AG08395 (cell line): ENCODE data around the gene EXOSC6.
A peak's percentile ranks its signal among the peaks of the same experiment; 100 is the strongest.
"Not testable (repeated sequence)": the region's sequence is repeated elsewhere in the genome, so short reads cannot be mapped to it uniquely, and the experiment has no call there.

Experiments used
- DNase-seq: peaks from one replicate; pipeline ENCODE4 v3.0.0; 2012; ENCODE audit warnings: mixed read lengths, low spot score

The EXOSC6 gene

GRCh38 chr16:70251629-70252354 is at the start of gene EXOSC6:
TSS of gene EXOSC6 (minus strand) at chr16:70251940. CDS start at chr16:70251900, 40 bp downstream.
- peak; percentile 96 for DNase-seq

- no peak for DNase-seq
Observed at GRCh38 chr16:70301121-70301520, 49.4 kb upstream of the EXOSC6 start.

DNA sequence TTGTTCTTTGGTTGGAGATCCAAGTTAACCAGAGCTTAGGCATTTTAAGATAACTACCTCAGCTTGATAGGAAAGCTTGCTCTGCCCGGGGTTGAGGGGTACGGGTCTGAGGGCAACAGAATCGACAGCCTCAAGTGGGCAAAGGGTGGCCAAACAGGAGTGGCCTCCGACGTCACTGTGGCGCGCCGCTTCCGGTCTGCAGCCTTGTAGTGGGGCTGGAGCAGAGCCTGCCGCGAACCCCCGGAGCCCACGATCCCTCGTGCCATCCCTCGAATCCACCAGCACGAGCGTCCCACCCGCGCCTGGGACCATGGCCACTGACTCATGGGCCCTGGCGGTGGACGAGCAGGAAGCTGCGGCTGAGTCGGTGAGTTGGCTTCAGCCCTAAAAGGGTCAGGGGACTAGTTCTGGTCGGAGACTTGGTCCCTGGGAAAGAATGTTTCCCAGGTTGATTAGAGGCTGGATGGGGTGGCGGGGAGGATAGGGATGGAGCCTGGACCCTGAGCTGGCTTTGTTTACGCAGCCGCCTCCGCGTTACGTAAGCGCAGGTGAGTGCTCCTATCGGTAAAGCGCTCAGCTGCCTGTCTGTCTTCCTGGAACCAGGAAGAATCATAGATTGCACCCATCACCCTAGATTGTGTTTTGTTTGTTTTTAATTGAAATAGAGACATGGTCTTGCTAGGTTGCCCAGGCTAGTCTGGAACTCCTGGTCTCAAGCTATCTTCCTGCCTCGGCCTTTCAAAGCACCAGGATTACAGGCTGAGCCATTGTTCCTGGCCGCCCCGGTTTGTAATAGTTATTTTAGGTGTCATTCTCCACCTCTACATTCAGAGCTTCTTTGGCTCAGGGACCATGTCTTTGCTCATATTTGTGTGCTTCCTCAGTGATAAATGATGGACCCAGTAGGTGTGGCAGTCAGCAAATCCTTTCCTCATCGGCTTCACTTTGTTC is 47.5 kb upstream of the EXOSC6 start, which contains the start of gene DDX19B:
Gene DDX19B (plus strand): TSS at position 199 of the 951 bp plus-strand sequence. CDS start 112 bp downstream, at position 311.
- DNase-seq = peak; percentile 83

DNA sequence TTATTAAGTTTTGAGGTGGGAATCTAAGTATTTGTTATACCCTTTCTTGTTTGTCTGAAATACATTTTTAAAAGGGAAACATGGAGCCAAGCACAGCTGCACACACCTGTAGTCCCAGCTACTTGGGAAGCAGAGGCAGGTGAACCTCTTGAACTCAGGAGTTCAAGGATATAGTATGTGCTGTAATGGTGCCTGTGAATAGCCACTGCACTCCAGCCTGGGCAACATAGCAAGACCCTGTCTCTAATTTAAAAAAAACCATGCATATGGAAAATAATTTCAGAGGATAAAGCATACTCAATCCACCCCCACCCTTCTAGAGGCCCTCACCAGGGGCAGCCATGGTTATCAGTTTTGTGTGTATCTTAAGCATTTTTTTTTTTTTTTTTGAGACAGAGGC is 43.9 kb upstream of the EXOSC6 start:
- no peak for DNase-seq

- DNase-seq = no peak
Observed at GRCh38 chr16:70294385-70295025, 42.8 kb upstream of the EXOSC6 start.

GRCh38 chr16:70292148-70292547 is 40.4 kb upstream of the EXOSC6 start:
- not testable (repeated sequence) for DNase-seq

DNA sequence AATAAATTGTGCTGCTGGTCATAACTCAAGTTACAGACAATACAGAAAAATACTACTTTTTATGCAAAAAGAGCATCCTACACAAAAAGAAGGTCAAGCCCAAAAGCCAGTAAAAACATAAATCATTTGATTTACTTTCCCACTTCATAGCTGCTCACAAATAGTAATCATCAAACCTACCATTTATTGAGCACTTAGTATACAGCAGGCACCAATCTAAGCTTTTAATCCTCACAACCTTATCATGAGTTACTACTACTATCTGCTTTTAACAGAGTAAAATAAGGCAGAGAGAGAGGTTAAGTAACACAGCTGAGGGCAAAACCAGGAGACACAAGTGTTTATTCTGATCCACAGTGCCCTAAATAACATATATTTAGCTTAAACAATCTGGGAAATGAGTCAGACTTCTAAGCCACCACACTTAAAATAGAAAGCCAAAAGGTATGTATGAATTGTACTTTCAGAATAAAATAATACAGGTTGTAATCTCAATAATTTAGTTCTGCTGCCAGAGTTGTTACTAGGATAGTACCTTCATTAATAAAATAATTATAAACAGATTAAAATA is 39.3 kb upstream of the EXOSC6 start:
- no peak for DNase-seq

GRCh38 chr16:70289229-70290094 is 37.7 kb upstream of the EXOSC6 start, which contains the start of gene AARS1:
TSS of gene AARS1 (minus strand) at chr16:70289506. CDS start at chr16:70282763, 6,743 bp downstream.
- DNase-seq = peak; percentile 99

- DNase-seq = not testable (repeated sequence)
Observed at GRCh38 chr16:70287304-70287971, 35.7 kb upstream of the EXOSC6 start.

- DNase-seq = no peak
Observed at GRCh38 chr16:70276392-70276791, 24.7 kb upstream of the EXOSC6 start.

- no peak for DNase-seq
Observed at GRCh38 chr16:70271696-70272095, 20.0 kb upstream of the EXOSC6 start.

DNA sequence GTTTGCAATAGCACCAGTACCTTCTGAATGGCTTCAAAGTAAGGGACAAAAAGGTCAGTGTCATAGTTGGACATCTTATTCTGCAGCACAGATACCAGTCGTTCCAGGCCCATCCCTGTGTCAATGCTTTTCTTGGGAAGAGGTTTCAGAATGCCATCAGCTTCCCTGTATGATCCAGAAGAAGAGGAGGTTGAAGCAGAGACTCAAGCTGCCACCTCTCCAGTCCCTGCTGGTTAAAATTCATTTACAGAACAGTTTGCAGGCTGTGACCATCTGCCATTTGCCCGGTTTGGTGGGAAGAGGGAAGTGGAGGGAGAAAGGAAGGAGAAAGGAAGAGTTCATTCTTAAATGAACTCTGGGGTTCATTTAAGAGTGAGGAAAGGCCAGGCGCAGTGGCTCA is 18.4 kb upstream of the EXOSC6 start:
- no peak for DNase-seq

- DNase-seq = no peak
Observed at GRCh38 chr16:70269471-70269870, 17.7 kb upstream of the EXOSC6 start.

- not testable (repeated sequence) for DNase-seq
Observed at GRCh38 chr16:70267922-70268321, 16.2 kb upstream of the EXOSC6 start.

DNA sequence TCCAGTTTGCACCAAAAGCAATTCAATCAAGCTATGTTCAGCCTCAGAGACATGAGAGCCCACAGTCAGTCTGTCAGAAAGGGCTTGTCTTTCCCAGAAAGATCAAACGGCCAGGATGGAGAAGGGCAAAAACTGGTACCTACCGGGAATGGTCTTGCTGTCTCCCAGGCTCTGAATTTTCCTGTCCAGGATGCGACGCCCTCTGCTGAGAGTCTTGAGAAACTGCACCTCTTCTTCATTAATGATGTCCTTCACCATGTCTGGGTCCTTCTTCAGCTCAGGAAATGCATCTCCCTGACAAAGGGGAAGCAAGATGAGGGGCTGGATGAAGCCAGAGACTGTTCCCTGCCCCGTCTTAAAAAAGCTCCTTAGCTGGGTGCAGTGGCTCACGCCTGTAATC is 15.8 kb upstream of the EXOSC6 start:
- DNase-seq = peak; percentile 63

DNA sequence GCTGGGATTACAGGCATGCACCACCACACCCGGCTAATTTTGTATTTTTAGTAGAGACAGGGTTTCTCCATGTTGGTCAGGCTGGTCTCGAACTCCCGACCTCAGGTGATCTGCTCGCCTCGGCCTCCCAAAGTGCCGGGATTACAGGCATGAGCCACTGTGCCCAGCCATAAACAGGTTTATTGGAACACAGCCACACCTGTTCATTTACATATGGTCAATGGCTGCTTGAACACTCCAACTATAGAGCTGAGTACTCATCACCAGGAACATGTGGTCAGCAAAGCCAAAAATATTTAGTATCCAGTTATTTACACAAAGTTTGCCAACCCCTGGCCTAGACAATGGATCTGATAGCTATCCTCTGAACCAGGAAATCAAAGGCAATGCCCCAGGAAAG is 8.2 kb upstream of the EXOSC6 start:
- DNase-seq = not testable (repeated sequence)

GRCh38 chr16:70258946-70259345 is 7.2 kb upstream of the EXOSC6 start:
- DNase-seq = no peak

DNA sequence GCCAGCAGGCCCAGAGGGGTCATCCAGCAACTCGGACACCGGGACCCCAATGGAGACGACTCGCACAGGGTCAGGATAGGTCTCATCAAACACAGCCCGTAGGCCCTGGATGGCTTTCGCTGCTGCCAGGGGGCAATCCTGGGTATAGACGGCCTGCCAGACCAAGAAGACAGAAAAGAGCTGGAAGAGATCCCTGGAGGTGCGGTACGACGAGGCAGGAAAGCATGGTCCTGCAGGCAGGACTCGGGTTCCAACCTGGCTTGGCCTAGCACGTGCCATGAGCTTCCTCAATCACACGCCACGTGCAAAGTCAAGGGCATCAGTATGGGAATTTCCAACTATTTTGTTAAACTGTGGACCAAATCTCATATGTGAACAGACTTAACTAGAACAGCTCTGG is 6.3 kb upstream of the EXOSC6 start:
- no peak for DNase-seq

DNA sequence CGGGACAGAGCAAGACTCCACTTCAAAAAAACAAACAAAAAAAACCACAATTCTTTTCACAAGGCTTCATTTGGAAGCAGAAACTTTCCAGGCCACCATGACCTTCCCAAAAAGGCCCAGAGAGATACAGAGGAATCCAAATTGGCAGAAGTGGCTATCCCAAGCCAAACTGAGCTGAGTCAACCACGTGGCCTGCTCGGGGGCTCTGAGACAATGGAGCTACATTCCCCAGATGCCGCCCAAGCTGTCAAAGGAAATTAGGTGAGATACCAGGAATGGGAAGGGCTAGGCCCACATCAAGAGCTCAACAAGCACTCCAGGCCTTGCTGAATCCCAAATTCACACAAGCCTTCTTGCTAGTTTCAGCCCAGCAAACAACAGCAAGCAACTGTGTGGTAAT is 5.7 kb upstream of the EXOSC6 start:
- no peak for DNase-seq

DNA sequence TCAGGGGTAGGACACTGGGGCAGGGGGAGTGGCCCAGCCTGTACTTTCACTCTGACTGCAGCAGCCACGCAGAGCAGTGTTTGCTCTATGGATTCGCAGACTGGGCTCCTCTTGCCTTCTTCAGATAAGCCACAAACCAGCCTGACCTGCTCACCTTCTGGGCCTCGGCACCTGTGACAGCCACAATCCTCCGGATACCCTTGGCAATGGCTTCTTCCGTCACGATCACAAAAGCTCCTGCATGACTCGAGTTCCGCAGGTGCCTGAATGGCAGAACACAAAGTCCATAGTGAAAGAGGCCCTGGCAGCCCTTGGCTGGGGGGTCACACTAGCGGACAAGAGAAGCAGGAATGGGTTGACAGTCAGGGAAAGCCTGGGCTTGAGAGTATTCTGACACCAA is 3.8 kb upstream of the EXOSC6 start:
- no peak for DNase-seq

- DNase-seq = no peak
Observed at GRCh38 chr16:70254965-70255286, 3.2 kb upstream of the EXOSC6 start.
